OCI-LY3 (cell line): Measurements from ENCODE around the gene TRMU.
A peak's percentile ranks its signal among the peaks of the same experiment; 100 is the strongest.

ENCODE experiments used
- H2AFZ ChIP-seq: fragments of 200-600, 300-600 bp; shearing (Covaris generic); 2 replicates; pipeline ENCODE4 v1.6.0; 2014; ENCODE audit warnings: antibody characterized with exemption, low read depth, low read length
- H3K27ac ChIP-seq: fragments of 200-600, 300-600 bp; sonication (generic); 2 replicates; pipeline ENCODE4 v1.5.1; 2014; ENCODE audit warnings: mild to moderate bottlenecking, low read length, moderate library complexity, mixed read lengths
- H3K27me3 ChIP-seq: fragments of 200-600, 300-600 bp; sonication (generic); 2 replicates; pipeline ENCODE4 v1.6.1; 2014; ENCODE audit warnings: low read depth, low read length, mixed read lengths
- H3K36me3 ChIP-seq: fragments of 200-600, 300-600 bp; sonication (generic); replicated peaks from 2 replicates; pipeline ENCODE3; 2014; ENCODE audit warnings: low read depth, low read length, mixed read lengths
- H3K4me1 ChIP-seq: fragments of 300-600, 200-600 bp; sonication (generic); 2 replicates; pipeline ENCODE4 v1.6.1; 2014; ENCODE audit warnings: low read length, mixed read lengths
- H3K4me2 ChIP-seq: fragments of 200-600, 300-600 bp; sonication (generic); 2 replicates; pipeline ENCODE4 v1.6.1; 2014; ENCODE audit warnings: low read length, mixed read lengths
- H3K4me3 ChIP-seq: fragments of 300-600, 200-600 bp; sonication (generic); 2 replicates; pipeline ENCODE4 v1.5.1; 2014; ENCODE audit warnings: antibody characterized with exemption, mild to moderate bottlenecking, low read length, moderate library complexity
- H3K79me2 ChIP-seq: fragments of 300-600, 200-600 bp; shearing (Covaris generic); 2 replicates; pipeline ENCODE4 v1.6.1; 2014; ENCODE audit warnings: mild to moderate bottlenecking, low read length, mixed read lengths
- H3K9ac ChIP-seq: fragments of 300-600, 200-600 bp; shearing (Covaris generic); 2 replicates; pipeline ENCODE4 v1.6.0; 2014; ENCODE audit warnings: mild to moderate bottlenecking, low read length, moderate library complexity
- H3K9me3 ChIP-seq: fragments of 200-600, 300-600 bp; shearing (Covaris generic); 2 replicates; pipeline ENCODE4 v1.6.1; 2014; ENCODE audit warnings: low read length, mixed read lengths; ENCODE audit not compliant: insufficient read depth
- H4K20me1 ChIP-seq: fragments of 200-600, 300-600 bp; sonication (generic); 2 replicates; pipeline ENCODE4 v1.6.1; 2016; ENCODE audit warnings: low read length, mixed read lengths; ENCODE audit not compliant: insufficient read depth
- EZH2phosphoT487 ChIP-seq: fragments of 200-600 bp; shearing (Covaris generic); IDR thresholded peaks from 2 replicates; pipeline ENCODE4 v1.6.1; 2018; ENCODE audit warnings: antibody characterized with exemption, mixed run types, low read depth
- TF ChIP-seq, protein P1 (sequence below): fragments of 200-600, 300-600 bp; sonication (generic); IDR thresholded peaks from 2 replicates; pipeline ENCODE4 v1.5.1; 2014; ENCODE audit warnings: antibody characterized with exemption, low read length, low read depth

The TRMU gene

DNA sequence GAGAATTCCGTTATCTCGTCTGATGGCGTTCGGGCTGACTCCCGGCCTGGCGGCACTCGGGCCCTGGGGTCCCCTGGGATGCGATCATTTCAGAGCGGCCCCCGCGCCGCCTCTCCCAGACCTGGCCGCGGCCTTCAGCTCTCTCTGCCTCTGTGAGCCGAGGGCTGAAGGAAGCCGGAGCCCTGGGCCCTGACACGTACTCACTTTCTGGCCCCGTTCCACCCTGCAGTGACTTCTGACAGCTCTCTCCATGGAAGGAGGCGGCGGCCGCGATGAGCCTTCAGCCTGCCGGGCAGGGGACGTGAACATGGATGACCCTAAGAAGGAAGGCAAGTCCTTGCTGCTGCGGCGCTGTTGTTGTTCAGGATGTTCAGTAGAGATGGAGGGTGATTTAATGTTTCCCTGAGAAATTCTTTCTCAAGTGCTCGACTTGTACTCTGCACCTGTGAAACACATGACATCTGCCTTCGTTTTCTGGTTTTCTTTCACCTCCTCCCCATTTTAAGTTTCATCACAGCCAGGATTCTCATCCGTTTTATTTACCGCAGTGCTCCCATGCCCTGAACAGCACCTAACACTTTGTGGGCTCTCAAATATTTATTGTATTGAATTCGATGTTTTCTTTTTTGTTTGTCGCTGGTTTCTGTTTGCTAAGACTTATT lies 38.2 kb upstream of the TRMU start:
- Histone ChIP-seq H3K4me3 (peak overlapping the region; percentile 95), H3K4me2 (peak overlapping the region; percentile 93), H3K9ac (peak overlapping the region; percentile 84), H3K27me3 (no peaks in the 10 kb centered on the region), H3K36me3 (peaks cover 27% of the 10 kb centered on the region), H4K20me1 (no peaks in the 10 kb centered on the region), H3K27ac (peak overlapping the region; percentile 50), H3K4me1 (peaks cover 16% of the 10 kb centered on the region), H3K9me3 (no peaks in the 10 kb centered on the region), H2AFZ (0 out of 2 replicates have a peak overlapping the region, but pooled peaks have one; percentile 26), H3K79me2 (peaks cover 47% of the 10 kb centered on the region)
- TF ChIP-seq, protein P1, sequence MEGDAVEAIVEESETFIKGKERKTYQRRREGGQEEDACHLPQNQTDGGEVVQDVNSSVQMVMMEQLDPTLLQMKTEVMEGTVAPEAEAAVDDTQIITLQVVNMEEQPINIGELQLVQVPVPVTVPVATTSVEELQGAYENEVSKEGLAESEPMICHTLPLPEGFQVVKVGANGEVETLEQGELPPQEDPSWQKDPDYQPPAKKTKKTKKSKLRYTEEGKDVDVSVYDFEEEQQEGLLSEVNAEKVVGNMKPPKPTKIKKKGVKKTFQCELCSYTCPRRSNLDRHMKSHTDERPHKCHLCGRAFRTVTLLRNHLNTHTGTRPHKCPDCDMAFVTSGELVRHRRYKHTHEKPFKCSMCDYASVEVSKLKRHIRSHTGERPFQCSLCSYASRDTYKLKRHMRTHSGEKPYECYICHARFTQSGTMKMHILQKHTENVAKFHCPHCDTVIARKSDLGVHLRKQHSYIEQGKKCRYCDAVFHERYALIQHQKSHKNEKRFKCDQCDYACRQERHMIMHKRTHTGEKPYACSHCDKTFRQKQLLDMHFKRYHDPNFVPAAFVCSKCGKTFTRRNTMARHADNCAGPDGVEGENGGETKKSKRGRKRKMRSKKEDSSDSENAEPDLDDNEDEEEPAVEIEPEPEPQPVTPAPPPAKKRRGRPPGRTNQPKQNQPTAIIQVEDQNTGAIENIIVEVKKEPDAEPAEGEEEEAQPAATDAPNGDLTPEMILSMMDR, result no peak
- TF ChIP-seq EZH2phosphoT487, result no peak

DNA sequence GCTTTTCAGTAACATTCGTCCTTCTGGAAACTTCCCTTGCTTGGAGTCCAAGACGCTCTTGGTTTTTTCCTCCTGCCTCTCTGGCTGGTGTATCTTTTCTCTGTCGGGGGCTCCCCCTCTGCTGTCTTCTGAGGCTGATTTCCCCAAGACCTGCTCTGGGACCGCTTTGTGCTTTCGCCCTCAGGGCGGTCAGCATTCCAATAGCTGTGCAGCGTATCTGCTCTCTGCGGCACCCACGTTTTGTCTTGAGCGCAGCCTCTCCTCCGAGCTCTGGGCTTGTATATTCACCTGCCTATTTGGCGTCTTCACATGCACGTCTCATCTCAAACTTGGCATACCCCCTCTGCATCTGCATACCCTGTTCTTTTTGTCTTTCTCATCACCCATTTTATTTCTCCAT lies 36.4 kb upstream of the TRMU start:
- Histone ChIP-seq H3K4me2 (no peak overlapping the region), H3K79me2 (peaks cover 65% of the 10 kb centered on the region), H3K9me3 (no peaks in the 10 kb centered on the region), H3K4me1 (peaks cover 16% of the 10 kb centered on the region), H4K20me1 (peaks cover 6% of the 10 kb centered on the region), H3K4me3 (no peak overlapping the region), H3K27me3 (no peaks in the 10 kb centered on the region), H2AFZ (no peak overlapping the region), H3K36me3 (peaks cover 33% of the 10 kb centered on the region), H3K9ac (no peak overlapping the region), H3K27ac (no peak overlapping the region)
- TF ChIP-seq EZH2phosphoT487, result no peak
- TF ChIP-seq, protein P1, result no peak

DNA sequence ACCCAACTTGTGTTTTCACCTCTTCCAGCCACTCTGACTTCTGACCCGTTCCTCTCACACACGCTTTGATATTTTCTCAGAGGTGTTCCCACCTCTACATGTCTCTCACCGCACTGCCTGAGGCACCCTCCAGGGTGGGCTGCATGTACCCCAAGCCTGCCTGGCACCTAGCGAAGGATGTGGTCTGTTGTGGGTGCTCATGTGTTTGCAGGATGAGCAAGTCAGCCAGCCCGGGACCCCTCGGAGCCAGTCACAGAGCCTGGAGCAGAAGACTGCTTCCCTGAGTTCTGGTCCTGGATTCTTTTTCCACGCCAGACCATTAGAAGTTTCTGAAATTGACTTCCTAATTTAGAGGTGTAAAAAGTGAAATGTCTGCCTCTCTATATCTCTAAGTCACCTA lies 35.0 kb upstream of the TRMU start:
- H4K20me1 ChIP-seq, result peaks cover 6% of the 10 kb centered on the region
- peaks cover 11% of the 10 kb centered on the region for H3K4me1 ChIP-seq
- no peak overlapping the region for H2AFZ ChIP-seq
- H3K27ac ChIP-seq, result no peak overlapping the region
- no peak overlapping the region for H3K4me2 ChIP-seq
- peaks cover 43% of the 10 kb centered on the region for H3K36me3 ChIP-seq
- no peaks in the 10 kb centered on the region for H3K27me3 ChIP-seq
- no peaks in the 10 kb centered on the region for H3K9me3 ChIP-seq
- H3K9ac ChIP-seq, result no peak overlapping the region
- H3K79me2 ChIP-seq, result peaks cover 78% of the 10 kb centered on the region
- TF ChIP-seq EZH2phosphoT487, result no peak
- TF ChIP-seq, protein P1, result no peak
- no peak overlapping the region for H3K4me3 ChIP-seq

DNA sequence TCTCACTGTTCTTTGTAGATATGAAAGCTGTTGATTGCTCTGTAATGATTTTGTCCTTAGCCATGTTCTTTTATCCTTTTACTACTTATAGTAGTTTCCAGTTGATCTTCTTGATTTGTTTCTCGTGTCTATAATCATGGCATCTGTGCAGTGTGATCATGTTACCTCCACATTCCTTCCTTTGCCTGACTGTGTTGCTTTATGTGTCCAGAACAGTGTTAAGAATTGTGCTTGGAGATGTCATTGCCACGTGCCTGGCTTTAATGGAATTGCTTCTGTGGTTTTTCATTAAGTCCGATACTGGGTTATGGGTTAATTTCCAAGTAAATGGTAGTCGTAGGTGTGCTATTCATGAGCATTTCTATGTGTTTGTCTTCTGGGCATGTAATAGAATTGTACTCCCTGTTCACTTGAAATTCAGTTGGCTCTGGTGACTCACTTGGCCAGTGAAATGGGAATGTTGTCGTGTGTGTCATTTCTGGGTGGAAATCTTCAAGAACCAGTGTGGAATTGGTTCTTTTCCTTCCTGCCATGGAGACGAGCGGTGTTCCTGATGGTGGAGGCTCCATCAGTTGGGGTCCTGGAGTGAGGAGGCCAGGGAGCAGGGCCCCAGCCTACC lies 32.1 kb upstream of the TRMU start:
- H3K79me2 ChIP-seq, result peaks cover 85% of the 10 kb centered on the region
- no peaks in the 10 kb centered on the region for H3K27me3 ChIP-seq
- peaks cover 55% of the 10 kb centered on the region for H3K36me3 ChIP-seq
- no peaks in the 10 kb centered on the region for H3K4me1 ChIP-seq
- peaks cover 13% of the 10 kb centered on the region for H4K20me1 ChIP-seq
- no peaks in the 10 kb centered on the region for H3K9me3 ChIP-seq
- H3K27ac ChIP-seq, result no peak overlapping the region
- H3K4me2 ChIP-seq, result no peak overlapping the region
- TF ChIP-seq, protein P1, result no peak
- TF ChIP-seq EZH2phosphoT487, result no peak
- H2AFZ ChIP-seq, result no peak overlapping the region
- no peak overlapping the region for H3K9ac ChIP-seq
- no peak overlapping the region for H3K4me3 ChIP-seq
